ENCODE data around the gene TYW1B. TPM values are rescaled to one million over a fixed set of nuclear protein-coding genes. Genes with fewer than 3 reads are reported as not detected.
A peak's percentile ranks its signal among the peaks of the same experiment; 100 is the strongest.
"Not testable (repeated sequence)": the region's sequence is repeated elsewhere in the genome, so short reads cannot be mapped to it uniquely, and the experiment has no call there.

Gene TYW1B
- total and polyA plus RNA-seq, 2 donors (not counting 3 experiments of a cell fraction or from before 2014, with no cell fraction given): 0.69 to 2.7 TPM

DNA sequence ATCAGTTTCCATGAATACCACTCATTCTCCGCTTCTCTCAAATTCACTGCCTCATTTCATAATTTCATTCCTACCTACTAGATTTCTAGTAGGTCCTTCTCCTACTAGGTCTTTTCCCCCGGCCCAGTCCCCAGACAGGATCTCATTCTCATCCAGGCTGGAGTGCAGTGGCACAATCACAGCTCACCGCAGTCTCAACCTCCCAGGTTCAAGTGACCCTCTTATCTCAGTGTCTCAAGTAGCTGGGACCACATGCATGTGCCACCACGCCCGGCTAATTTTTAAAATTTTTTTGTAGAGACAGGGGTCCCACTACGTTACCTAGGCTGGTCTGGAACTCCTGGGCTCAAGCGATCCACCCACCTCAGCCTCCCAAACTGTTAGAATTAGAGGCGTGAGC lies 132.5 kb downstream of the TYW1B start:
- H4K20me1 ChIP-seq (replicated peaks; ENCODE audit: control insufficient read depth, extremely low read depth, insufficient read depth, low read length); H3K9me1 ChIP-seq (replicated peaks; ENCODE audit: control insufficient read depth, extremely low read depth, insufficient read depth, low read length); BruUV-seq (replicated peaks); intact Hi-C loops (cut with micrococcal nuclease); H3K79me2 ChIP-seq (ENCODE audit: control insufficient read depth, insufficient read depth, low read length); H3K36me3 ChIP-seq (ENCODE audit: control insufficient read depth in 2 of 2, extremely low read depth in 1 of 2, insufficient read depth in 2 of 2, low read length in 2 of 2); dilution Hi-C loops (cut with MboI; ENCODE audit: extremely low pct_ligation_motif_present, low sequenced_read_pairs); H3K4me2 ChIP-seq (ENCODE audit: insufficient read depth, low read length); H3K27ac ChIP-seq (ENCODE audit: insufficient read depth, low read depth, low read length); CTCF ChIA-PET; H3K9me3 ChIP-seq (replicated peaks; ENCODE audit: control insufficient read depth, insufficient read depth, low read length); H3K27me3 ChIP-seq (ENCODE audit: control insufficient read depth in 2 of 2, insufficient read depth in 2 of 2, low read length in 2 of 2); H3K4me3 ChIP-seq (replicated peaks in 1 of 3; ENCODE audit: insufficient read depth in 1 of 3, low read depth in 1 of 3, low read length in 3 of 3); DNase-seq (ENCODE audit: low read depth, low spot score); POLR2A ChIA-PET; FAIRE-seq; H2AFZ ChIP-seq (ENCODE audit: low read depth, low read length); H3K9ac ChIP-seq (replicated peaks; ENCODE audit: extremely low read depth, insufficient read depth, low read length): not testable (repeated sequence)
- H3K4me1 ChIP-seq (ENCODE audit: control insufficient read depth, extremely low read depth, insufficient read depth, low read length): peaks cover 14% of the 10 kb centered on the region

DNA sequence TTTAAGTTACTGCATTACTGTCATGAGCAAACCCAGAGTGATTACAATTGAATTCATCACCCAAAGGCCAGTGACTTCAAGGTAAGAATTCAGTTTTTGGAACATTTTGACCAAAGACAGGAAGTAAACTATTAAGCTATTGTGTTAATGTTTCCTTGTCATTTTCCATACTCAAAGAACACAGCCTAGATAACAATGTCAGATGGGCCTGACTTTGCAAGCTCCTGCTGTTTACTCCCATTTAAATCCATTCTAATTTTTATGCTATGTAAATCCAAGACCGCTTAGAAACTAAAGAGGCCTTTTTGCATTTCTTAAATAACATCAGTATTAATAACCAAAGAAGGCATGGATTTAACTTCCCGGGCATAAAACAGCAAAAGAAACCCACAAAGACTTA lies 136.6 kb downstream of the TYW1B start:
- H4K20me1 ChIP-seq (replicated peaks; ENCODE audit: control insufficient read depth, extremely low read depth, insufficient read depth, low read length); BruUV-seq (replicated peaks); H3K9me1 ChIP-seq (replicated peaks; ENCODE audit: control insufficient read depth, extremely low read depth, insufficient read depth, low read length); H3K79me2 ChIP-seq (ENCODE audit: control insufficient read depth, insufficient read depth, low read length); H3K4me3 ChIP-seq (replicated peaks in 1 of 3; ENCODE audit: insufficient read depth in 1 of 3, low read depth in 1 of 3, low read length in 3 of 3); H3K9ac ChIP-seq (replicated peaks; ENCODE audit: extremely low read depth, insufficient read depth, low read length); H2AFZ ChIP-seq (ENCODE audit: low read depth, low read length); POLR2A ChIA-PET; CTCF ChIA-PET; H3K27me3 ChIP-seq (ENCODE audit: control insufficient read depth in 2 of 2, insufficient read depth in 2 of 2, low read length in 2 of 2); H3K4me2 ChIP-seq (ENCODE audit: insufficient read depth, low read length); dilution Hi-C loops (cut with MboI; ENCODE audit: extremely low pct_ligation_motif_present, low sequenced_read_pairs); H3K9me3 ChIP-seq (replicated peaks; ENCODE audit: control insufficient read depth, insufficient read depth, low read length); H3K36me3 ChIP-seq (ENCODE audit: control insufficient read depth in 2 of 2, extremely low read depth in 1 of 2, insufficient read depth in 2 of 2, low read length in 2 of 2); intact Hi-C loops (cut with micrococcal nuclease): not testable (repeated sequence)
- H3K4me1 ChIP-seq (ENCODE audit: control insufficient read depth, extremely low read depth, insufficient read depth, low read length): peaks cover 23% of the 10 kb centered on the region
- FAIRE-seq (peak; percentile 78), DNase-seq (ENCODE audit: low read depth, low spot score) (peak; percentile 71)
- H3K27ac ChIP-seq (ENCODE audit: insufficient read depth, low read depth, low read length): peak overlapping the region; percentile 55

DNA sequence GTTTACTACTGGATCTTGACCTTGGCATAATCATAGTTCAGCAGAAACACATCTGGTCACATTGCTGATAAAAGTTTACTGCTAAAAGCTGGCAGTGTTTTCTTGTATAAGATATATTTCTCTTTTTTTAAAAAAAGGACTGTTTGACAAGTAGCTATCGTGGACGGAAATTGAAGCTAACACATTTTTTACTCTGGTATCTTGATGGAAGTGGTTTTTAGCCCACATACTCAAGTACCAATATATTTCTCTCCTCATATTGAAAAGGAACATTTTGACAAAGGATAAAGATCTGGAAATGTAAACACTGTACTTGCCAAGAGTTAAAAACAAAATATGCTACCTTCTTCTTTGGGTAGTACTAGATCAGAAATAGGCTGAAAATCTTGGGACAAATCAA lies 137.8 kb downstream of the TYW1B start:
- H3K9me3 ChIP-seq (replicated peaks; ENCODE audit: control insufficient read depth, insufficient read depth, low read length); H3K36me3 ChIP-seq (ENCODE audit: control insufficient read depth in 2 of 2, extremely low read depth in 1 of 2, insufficient read depth in 2 of 2, low read length in 2 of 2); H2AFZ ChIP-seq (ENCODE audit: low read depth, low read length); H3K4me2 ChIP-seq (ENCODE audit: insufficient read depth, low read length); H3K4me3 ChIP-seq (replicated peaks in 1 of 3; ENCODE audit: insufficient read depth in 1 of 3, low read depth in 1 of 3, low read length in 3 of 3); POLR2A ChIA-PET; H3K9me1 ChIP-seq (replicated peaks; ENCODE audit: control insufficient read depth, extremely low read depth, insufficient read depth, low read length); H4K20me1 ChIP-seq (replicated peaks; ENCODE audit: control insufficient read depth, extremely low read depth, insufficient read depth, low read length); CTCF ChIA-PET; H3K79me2 ChIP-seq (ENCODE audit: control insufficient read depth, insufficient read depth, low read length); BruUV-seq (replicated peaks); dilution Hi-C loops (cut with MboI; ENCODE audit: extremely low pct_ligation_motif_present, low sequenced_read_pairs); H3K27ac ChIP-seq (ENCODE audit: insufficient read depth, low read depth, low read length); intact Hi-C loops (cut with micrococcal nuclease); H3K27me3 ChIP-seq (ENCODE audit: control insufficient read depth in 2 of 2, insufficient read depth in 2 of 2, low read length in 2 of 2); H3K9ac ChIP-seq (replicated peaks; ENCODE audit: extremely low read depth, insufficient read depth, low read length): not testable (repeated sequence)
- FAIRE-seq: peak; percentile 76
- DNase-seq (ENCODE audit: low read depth, low spot score): peak; percentile 43
- peaks cover 23% of the 10 kb centered on the region for H3K4me1 ChIP-seq (ENCODE audit: control insufficient read depth, extremely low read depth, insufficient read depth, low read length)

GRCh38 chr7:72689344-72689743 lies 138.7 kb downstream of the TYW1B start:
- dilution Hi-C loops (cut with MboI; ENCODE audit: extremely low pct_ligation_motif_present, low sequenced_read_pairs); POLR2A ChIA-PET; H3K4me3 ChIP-seq (replicated peaks in 1 of 3; ENCODE audit: insufficient read depth in 1 of 3, low read depth in 1 of 3, low read length in 3 of 3); H3K27me3 ChIP-seq (ENCODE audit: control insufficient read depth in 2 of 2, insufficient read depth in 2 of 2, low read length in 2 of 2); H4K20me1 ChIP-seq (replicated peaks; ENCODE audit: control insufficient read depth, extremely low read depth, insufficient read depth, low read length); H2AFZ ChIP-seq (ENCODE audit: low read depth, low read length); H3K79me2 ChIP-seq (ENCODE audit: control insufficient read depth, insufficient read depth, low read length); H3K9ac ChIP-seq (replicated peaks; ENCODE audit: extremely low read depth, insufficient read depth, low read length); H3K9me1 ChIP-seq (replicated peaks; ENCODE audit: control insufficient read depth, extremely low read depth, insufficient read depth, low read length); H3K4me2 ChIP-seq (ENCODE audit: insufficient read depth, low read length); FAIRE-seq; CTCF ChIA-PET; H3K27ac ChIP-seq (ENCODE audit: insufficient read depth, low read depth, low read length); DNase-seq (ENCODE audit: low read depth, low spot score); H3K36me3 ChIP-seq (ENCODE audit: control insufficient read depth in 2 of 2, extremely low read depth in 1 of 2, insufficient read depth in 2 of 2, low read length in 2 of 2); BruUV-seq (replicated peaks); intact Hi-C loops (cut with micrococcal nuclease); H3K9me3 ChIP-seq (replicated peaks; ENCODE audit: control insufficient read depth, insufficient read depth, low read length): not testable (repeated sequence)
- peaks cover 30% of the 10 kb centered on the region for H3K4me1 ChIP-seq (ENCODE audit: control insufficient read depth, extremely low read depth, insufficient read depth, low read length)
